ENCODE results near the gene ACAP2. TPM values are rescaled to one million over a fixed set of nuclear protein-coding genes. Genes with fewer than 3 reads are reported as not detected.
"Not testable (repeated sequence)": the region's sequence is repeated elsewhere in the genome, so short reads cannot be mapped to it uniquely, and the experiment has no call there.

ACAP2 gene, protein sequence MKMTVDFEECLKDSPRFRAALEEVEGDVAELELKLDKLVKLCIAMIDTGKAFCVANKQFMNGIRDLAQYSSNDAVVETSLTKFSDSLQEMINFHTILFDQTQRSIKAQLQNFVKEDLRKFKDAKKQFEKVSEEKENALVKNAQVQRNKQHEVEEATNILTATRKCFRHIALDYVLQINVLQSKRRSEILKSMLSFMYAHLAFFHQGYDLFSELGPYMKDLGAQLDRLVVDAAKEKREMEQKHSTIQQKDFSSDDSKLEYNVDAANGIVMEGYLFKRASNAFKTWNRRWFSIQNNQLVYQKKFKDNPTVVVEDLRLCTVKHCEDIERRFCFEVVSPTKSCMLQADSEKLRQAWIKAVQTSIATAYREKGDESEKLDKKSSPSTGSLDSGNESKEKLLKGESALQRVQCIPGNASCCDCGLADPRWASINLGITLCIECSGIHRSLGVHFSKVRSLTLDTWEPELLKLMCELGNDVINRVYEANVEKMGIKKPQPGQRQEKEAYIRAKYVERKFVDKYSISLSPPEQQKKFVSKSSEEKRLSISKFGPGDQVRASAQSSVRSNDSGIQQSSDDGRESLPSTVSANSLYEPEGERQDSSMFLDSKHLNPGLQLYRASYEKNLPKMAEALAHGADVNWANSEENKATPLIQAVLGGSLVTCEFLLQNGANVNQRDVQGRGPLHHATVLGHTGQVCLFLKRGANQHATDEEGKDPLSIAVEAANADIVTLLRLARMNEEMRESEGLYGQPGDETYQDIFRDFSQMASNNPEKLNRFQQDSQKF
- 43.4 TPM for total RNA-seq

DNA sequence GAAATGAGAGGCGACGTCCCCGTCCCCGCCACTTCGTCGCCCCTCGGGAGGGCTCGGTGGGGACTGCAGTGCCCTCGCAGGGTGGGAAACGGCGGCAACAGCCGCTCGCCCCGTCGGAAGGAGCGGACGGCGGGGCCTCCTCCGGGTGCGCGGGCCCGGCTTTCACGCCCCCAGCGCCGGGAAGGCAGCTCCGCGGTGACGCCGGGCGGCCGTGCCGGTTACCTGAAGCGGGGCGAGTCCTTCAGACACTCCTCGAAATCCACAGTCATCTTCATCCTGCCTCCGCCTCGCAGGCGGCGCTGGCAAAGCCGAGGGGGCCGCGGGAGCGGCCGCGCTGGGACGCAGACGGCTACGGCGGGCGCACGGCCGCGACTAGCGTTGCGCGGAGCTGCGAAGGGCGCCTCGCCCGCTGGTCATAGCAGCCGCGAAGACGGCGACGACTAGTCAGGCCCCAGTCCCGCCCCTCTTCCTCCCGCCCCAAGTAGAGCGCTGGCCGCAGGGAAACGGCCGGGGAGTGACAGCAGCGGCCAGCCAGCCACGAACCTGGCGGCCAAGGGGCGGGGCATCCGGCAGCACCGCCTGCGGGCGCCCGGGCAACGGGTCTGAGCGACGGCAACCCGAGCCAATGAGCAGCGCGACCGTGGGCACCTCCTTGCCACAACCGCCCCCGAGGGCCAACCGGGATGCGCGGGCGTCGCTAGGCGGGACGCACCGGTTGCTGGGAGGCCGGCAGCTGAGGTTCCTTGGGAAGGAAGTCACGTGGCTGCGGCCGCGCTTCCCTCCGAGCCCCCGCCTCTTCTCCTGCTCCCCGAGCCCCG, at the start of gene ACAP2:
Gene ACAP2 (minus strand): TSS at position 448 of the 818 bp plus-strand sequence. CDS start 173 bp downstream, at position 275.
- peak; percentile 98 for ATAC-seq

DNA sequence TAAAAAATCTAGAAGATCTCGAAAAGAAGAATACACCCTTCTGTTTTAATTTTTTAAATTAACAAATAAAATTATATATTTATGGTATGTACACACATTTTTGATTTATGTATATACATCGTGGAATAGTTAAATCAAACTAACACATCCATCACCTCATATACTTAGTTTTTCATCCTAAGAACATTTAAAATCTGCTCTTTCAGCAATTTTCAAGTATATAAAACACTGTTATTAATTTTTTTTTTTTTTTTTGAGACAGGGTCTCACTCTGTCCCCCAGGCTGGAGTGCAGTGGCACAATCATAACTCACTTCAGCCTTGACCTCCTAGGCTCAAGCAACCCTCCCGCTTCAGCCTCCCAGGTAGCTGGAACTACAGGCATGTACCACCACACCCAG, 32.8 kb upstream of the ACAP2 start:
- ATAC-seq, result no peak

DNA sequence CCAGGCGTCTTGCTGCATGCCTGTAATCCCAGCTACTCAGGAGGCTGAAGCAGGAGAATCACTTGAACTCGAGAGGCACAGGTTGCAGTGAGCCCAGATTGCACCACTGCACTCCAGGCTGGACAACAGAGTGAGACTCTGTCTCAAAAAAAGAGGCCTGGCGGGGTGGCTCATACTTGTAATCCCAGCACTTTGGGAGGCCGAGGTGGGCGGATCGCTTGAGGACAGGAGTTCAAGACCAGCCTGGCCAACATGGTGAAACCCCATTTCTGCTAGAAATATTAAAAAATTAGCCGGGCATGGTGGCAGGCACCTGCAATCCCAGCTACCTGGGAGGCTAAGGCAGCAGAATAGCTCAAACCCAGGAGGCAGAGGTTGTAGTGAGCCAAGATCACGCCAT, 32.3 kb upstream of the ACAP2 start:
- ATAC-seq, result not testable (repeated sequence)

DNA sequence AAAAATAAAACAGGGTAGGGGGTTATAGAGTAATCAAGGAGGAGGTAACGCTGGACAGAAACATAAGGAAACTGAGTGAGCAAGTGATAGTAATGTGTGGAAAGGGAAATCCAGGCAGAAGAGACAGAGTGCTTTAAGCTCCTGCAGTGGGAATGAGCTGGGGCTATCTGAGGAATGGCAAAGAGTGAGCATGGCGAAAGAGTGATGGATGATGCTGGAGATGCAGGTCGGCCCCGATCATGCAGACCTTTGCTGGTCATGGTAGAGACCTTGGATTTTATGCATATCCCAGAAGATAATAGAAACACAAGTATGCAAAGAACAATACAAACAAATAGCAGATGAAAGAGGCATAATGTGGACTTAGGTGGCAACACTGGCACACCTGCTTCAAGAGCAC, 26.0 kb upstream of the ACAP2 start:
- ATAC-seq, result no peak

DNA sequence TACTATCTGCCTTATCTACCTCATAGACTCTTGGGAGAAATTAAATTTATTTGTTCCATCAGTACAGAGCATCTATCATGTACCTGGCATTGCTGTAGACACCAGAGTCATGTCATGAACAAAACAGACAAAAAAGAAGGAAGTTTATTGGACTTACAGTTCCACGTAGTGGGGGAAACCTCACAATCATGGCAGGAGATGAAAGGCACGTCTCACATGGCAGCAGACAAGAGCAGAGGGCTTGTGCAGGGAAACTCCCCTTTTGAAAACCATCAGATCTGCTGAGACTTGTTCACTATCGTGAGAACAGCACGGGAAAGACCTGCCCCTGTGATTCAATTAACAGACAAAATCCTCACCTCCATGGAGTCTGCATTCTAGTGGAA, 25.6 kb upstream of the ACAP2 start:
- ATAC-seq, result no peak

DNA sequence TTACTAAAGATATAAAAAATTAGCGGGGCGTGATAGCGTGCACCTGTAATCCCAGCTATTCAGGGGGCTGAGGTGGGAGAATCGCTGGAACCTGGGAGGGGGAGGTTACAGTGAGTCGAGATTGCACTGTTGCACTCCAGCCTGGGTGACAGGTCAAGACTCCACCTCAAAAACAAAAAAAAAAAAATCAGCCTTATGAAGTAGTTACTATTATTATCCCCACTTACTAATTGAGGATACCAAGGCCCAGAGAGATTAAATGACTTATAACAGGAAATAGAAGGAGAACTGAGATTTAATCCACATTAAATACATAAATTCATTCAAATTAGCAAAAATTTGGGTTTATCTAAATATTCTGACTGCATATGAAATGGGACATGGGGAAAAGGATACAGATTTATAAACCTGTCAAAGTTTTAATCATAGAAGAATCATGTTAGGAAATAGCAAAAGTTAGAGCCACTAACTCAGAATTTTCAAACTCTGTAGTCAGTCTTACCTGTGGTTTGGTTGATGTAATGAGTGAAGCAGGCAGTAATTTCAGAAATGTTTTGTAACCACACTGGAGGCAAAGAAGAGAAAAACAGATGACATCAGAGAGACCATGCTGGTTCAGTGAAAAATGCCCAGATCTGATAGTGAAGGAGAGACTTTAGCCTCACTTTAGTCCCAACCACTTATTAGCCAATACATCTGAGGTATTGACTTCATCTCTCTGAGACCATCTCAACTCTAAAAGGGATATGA, 25.0 kb upstream of the ACAP2 start:
- no peak for ATAC-seq

DNA sequence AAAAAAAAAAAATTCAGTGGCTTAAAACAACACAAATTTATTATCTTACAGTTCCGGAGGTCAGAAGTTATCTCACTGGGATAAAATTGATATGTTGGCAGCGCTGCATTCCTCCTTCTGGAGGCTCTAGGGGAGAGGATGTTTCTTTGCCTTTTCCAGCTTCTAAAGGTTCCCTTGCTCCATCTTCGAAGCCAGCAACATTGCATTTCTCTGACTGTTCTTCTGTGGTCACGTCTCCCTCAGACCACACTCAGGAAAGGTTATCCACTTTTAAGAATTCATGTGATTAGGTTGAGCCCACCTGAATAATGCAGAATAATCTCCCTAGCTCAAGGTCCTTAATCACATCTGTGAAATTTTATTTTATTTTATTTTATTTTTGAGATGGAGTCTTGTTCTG, 23.4 kb upstream of the ACAP2 start:
- ATAC-seq, result no peak

DNA sequence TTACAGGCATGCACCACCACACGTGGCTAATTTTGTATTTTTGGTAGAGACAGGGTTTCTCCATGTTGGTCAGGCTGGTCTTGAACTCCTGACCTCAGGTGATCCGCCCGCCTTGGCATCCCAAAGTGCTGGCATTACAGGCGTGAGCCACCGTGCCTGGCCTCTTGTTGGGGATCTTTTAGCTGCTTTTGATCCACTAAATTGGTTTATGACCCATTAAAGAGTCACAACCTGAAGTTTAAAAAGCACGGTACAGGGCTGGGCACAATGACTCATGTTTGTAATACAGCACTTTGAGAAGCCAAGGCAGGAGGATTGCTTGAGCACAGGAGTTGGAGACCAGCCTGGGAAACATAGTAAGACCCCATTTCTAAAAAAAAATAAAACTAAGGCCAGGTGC, 20.1 kb upstream of the ACAP2 start:
- peak; percentile 65 for ATAC-seq

DNA sequence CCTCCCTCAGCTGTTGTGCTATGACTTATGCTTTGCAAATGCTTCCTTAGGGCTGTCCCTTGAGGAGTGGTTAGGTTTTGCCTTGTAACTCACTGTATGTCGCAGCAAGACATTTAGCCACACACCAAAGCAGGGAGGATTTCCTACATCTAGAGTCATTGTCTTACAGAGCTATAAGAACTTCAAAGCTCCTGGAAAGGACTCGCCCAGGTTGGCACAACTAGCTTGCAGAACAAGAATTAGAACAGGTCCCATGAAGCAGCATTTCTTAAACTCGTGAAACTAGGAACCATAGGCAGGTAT, 19.4 kb upstream of the ACAP2 start:
- peak; percentile 97 for ATAC-seq

DNA sequence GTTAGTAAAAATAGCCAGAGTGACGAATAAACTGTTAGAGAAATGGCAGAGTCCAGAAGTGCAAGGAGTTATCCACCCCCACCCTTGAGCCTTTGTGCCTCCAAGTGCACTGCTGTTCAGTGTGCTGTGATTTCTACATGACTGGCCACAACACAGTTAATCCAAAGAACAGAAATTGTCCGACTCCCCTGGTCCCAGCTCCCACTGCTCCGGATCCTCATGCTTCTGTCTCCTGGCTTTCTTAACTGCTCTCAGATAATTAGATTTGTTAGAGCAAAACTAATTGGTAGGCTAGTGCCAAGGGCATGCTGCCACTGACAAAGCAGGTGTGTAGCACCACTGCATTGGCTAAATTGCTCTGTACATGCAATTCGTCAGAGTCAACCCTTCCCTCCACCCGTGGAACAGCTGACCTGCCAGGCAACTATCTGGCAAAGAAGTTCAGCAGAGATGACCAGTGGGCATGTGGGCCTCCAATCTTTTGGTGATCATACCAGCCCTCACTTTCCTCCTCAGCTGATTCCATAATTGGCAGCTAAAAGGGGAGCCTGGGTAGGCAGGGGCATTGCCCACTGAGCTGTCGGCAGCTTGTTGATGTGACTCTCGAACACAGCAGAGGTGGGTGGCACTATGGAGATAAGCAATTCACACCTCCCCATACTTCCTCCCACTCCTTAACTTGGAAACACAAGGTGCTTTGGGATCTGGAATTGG, 18.9 kb upstream of the ACAP2 start:
- peak; percentile 67 for ATAC-seq

DNA sequence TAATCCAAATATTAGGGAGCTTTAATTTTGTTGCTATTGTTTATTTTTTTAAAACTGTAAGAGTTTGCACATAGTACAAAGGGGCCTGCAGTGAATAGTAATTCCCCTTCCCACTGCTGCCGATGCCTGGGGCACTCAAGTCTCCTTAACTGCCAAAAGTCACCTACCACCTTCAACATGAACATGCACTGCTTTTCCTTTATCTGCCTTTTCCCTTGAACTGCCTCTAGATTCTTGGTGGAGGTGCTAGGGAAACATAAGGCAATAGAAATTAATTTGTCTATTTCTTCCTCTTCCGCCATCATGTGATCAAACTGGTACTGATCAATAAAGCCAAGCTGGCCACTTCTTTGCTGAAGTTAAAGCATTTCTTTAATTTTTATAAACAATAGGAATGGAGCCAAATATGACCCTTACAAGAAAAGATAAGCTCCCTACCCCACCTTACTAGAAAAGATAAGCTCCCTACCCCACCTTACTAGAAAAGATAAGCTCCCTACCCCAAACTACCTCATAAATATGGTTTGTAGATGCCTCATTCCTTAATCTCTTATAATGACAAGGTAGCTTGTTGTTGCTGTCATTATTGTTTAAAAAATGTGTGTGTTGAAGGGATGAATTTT, 17.4 kb upstream of the ACAP2 start:
- no peak for ATAC-seq

DNA sequence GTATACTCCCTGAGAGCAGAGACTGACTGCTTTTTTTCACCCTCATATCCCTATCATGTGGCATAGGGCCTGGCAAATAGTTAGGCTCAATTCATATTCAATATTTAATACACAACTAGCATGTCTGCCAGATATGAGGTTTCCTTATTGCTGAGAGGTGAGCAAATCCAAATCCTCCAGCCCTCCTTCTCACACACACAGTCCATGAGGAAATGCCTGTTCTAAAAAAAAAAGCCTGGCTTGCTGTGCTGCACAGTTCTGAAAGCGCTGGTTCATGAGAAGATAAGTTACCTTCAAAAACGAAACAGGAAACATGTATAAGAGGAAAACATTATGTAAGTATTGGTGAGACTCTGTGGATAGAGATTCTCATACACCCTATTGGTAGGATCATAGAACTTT, 15.5 kb upstream of the ACAP2 start:
- no peak for ATAC-seq

DNA sequence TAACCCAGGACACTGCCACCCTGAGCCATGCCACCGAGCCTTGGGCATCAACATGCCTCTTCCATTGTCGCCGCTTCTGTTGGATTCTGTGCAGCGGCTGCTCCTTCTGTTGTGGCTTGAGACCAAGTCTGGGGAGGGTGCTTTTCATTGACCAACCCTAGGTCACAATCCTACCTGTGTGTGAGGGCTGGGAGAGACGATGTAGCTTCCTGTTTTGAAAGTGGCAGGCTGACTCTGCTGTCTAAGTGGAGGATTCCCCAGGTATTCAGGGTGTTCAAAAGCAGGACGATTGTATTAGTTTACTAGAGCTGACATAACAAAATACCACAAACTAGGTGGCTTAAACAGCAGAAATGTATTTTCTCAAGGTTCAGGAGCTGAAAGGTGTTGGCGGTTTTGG, 13.0 kb upstream of the ACAP2 start:
- no peak for ATAC-seq

DNA sequence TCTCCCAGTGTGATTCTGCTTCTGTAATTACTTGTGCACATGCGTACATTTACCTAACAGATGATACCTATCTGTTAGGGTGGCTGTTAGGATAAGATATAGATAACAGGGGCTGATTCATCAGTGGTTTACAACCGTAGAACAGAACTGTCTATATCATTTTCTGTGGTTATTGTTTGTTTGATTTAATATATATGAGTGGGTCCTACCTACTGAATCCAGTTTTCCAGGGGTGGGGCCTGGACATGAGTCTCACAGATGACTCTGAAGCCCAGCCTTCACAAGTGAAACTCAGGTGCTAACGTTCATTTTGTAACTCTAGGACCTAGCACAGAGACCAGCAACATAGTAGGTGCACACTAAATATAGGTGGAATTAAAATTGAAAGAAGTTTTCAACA, 10.4 kb upstream of the ACAP2 start:
- no peak for ATAC-seq

DNA sequence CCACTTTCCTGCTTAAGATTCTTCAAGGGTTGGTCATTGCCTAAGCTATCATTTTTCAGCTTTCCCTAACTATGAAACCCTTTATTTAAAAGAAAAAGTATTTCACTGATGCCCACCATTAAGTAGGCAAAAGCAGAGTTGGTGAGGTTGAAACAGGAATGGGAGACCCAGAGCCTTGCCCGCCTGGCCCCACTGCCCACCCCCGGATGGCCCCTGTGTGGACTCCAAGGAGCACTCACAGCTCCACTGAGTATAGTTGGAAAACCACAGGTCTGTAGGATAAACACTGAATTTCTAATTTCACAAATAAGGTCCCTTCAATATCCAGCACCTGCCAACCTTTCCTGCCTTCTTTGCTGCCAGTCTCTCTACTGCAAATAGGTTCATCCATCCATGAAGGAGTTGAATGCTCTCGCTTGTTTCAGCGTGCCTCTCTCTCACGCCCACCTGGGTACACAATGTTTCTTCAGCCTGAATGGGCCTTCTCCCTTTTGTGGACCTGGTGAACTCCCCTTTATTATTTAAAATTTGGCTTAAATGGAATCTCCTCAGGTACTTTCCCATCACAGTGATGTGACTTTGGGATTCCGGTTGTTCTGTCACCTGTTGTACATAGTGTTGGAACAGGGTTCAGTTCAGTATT, 8.7 kb upstream of the ACAP2 start:
- ATAC-seq, result peak; percentile 76

DNA sequence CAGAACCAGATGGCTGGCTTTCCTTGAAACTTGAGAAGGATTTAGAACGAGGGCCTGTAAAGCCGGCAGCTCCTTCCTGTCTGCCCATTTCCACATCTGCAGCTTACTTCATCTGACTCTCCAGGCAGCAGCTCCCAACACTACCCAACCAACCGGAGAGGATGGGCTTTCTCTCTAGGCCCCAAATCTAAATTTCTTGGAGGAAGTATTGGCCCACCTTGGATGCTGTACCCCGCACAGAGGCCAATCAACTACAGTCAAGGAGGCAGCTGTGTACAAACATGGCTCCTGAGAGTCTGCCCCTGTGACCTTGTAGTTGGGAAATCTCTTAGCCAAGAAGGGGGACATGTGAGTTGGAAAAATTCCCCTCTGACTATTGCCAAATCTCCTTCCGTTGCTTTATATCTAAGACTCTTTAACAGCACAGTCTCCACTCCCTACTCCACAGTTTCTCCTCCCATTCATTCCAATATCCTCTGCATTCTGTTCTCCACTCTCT, 8.0 kb upstream of the ACAP2 start:
- peak; percentile 10 for ATAC-seq

DNA sequence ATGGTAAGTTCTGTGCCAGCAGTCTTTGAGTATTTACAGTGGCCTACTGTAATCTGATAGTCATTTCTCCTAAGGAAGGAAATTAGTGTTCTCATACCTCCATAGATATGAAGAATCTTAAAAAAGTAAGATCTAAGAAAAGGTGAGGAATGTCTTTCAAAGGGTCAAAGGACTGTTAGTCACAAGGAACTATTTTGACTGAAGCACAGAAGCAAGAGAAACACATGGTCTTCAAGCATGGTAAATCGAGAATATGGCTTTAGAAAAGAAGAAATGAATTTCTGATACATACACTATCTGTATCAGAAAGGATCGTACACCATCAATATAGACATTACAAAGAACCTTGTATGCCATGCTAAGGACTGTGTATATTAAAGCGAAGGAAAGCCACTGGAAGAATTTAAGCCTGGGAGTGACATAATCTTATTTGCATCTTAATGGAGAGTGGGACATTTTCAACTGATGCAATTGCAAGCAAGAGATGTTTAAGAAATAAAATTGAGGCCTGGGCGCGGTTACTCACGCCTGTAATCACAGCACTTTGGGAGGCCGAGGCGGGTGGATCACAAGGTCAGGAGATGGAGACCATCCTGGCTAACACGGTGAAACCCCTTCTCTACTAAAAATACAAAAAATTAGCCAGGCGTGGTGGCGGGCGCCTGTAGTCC, 5.5 kb upstream of the ACAP2 start:
- no peak for ATAC-seq

DNA sequence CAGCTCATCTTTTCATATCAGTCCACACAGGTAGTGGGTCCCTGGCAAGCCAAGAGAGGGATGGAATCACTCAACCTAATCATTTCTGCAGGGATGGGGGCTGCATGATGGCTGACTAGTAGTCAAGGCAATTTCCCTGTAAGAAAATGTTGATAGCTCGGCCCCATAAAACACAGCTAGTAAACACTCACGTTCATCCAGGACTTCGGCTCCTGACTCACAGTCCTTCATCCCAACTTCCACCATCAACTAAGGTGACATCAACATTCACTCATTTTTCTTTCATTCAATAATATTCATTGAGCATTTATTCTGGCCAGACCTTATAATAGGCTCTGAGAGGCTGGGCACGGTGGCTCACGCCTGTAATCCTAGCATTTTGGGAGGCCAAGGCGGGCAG, 4.4 kb upstream of the ACAP2 start:
- no peak for ATAC-seq

DNA sequence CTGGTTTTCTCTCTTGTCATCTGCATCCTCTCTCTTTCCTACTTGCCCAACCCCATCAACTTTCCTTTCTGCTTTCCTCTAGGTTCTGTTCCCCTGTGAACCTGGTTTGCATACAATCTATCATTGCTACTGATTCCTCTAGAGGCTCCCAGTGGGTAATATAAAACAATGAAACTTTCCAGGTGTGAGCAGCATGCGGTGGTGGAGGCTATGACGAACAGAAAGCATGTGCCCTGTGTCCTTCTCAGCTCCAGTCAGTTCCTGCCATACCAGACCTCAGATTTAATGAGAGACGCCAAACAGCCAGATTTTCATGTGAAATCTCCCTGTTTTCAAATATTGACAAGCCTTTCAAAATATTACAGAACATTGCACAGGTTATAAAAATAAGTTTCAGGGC, 3.5 kb upstream of the ACAP2 start:
- no peak for ATAC-seq

DNA sequence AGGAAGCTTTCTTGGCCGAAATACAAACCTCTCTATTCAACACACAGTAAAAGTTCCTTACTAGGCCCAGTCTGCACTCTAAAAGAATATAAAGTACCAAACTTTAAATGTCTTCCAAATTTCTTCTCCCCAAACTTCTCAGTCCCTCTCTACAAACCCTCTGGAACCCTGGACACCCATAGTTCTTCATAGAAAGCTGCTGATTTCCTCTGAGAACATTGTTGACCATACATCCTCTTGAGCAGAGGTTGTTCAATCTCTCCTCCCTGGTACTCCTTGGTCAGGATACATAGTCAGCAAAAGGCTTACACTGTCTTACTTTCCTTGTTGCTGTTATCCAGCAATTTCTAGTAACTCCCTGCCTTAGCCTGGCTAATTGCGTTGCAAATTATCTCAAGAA, 3.1 kb upstream of the ACAP2 start:
- ATAC-seq, result no peak

All from esophagus mucosa (tissue), 1 donor.